Left ventricle myocardium inferior (tissue), 1 donor: ENCODE data around the gene IGF2R. TPM values are rescaled to one million over a fixed set of nuclear protein-coding genes. Genes with fewer than 3 reads are reported as not detected.
A peak's percentile ranks its signal among the peaks of the same experiment; 100 is the strongest.

Experiments
- DNase-seq: peaks from one replicate; pipeline ENCODE4 v3.0.0-alpha.2; 2020
- H3K27ac ChIP-seq: fragments of 200-600 bp; replicated peaks from 2 replicates; pipeline ENCODE4 v1.8.0; 2021
- H3K27me3 ChIP-seq: fragments of 200-600 bp; 2 replicates; pipeline ENCODE4 v1.8.0; 2021; ENCODE audit warnings: low read depth
- H3K36me3 ChIP-seq: fragments of 200-600 bp; 2 replicates; pipeline ENCODE4 v1.8.0; 2021
- H3K4me1 ChIP-seq: fragments of 200-600 bp; 2 replicates; pipeline ENCODE4 v1.8.0; 2021
- H3K4me3 ChIP-seq: fragments of 200-600 bp; 2 replicates; pipeline ENCODE4 v1.8.0; 2021; ENCODE audit warnings: mild to moderate bottlenecking, moderate library complexity
- H3K9me3 ChIP-seq: fragments of 200-600 bp; replicated peaks from 2 replicates; pipeline ENCODE4 v1.8.0; 2021
- CTCF ChIP-seq: fragments of 200-600 bp; IDR thresholded peaks from 2 replicates; pipeline ENCODE4 v1.8.0; 2021; ENCODE audit warnings: antibody characterized with exemption, mild to moderate bottlenecking, borderline replicate concordance
- intact Hi-C: fragments of 100-400 bp; cut with micrococcal nuclease; formaldehyde crosslinking; loops from one replicate; pipeline ENCODE4 v1.11.0; 2022
- total RNA-seq: library from RNA; stranded (reverse); fragmentation: NEBNext Ultra II Directional; extraction: Animal tissue kit (Norgen Biotek cat#: 25700); gene quantifications from one replicate; pipeline ENCODE4 v1.2.1, GENCODE V29; 2021
- donor health status: DM: no; HTN: yes; CAD: no; lungs with severe emphysema.

The IGF2R gene
- total RNA-seq, 1 donor from 2014 or later = 66.8 TPM

GRCh38 chr6:159973406-159973805 is 4.5 kb downstream of the IGF2R start:
- intact Hi-C loops = no loop called here
- no peaks in the 10 kb centered on the region for H3K9me3 ChIP-seq
- H3K27me3 ChIP-seq = no peaks in the 10 kb centered on the region
- no peak for DNase-seq
- H3K4me1 ChIP-seq = peaks cover 88% of the 10 kb centered on the region
- no peaks in the 10 kb centered on the region for H3K36me3 ChIP-seq
- H3K4me3 ChIP-seq = no peak overlapping the region
- TF ChIP-seq CTCF = no peak
- peak overlapping the region; percentile 93 for H3K27ac ChIP-seq

GRCh38 chr6:159973951-159974350 is 5.1 kb downstream of the IGF2R start:
- no peaks in the 10 kb centered on the region for H3K9me3 ChIP-seq
- peaks cover 90% of the 10 kb centered on the region for H3K4me1 ChIP-seq
- intact Hi-C loops = no loop called here
- TF ChIP-seq CTCF = no peak
- H3K27ac ChIP-seq = peak overlapping the region; percentile 93
- H3K4me3 ChIP-seq = no peak overlapping the region
- no peaks in the 10 kb centered on the region for H3K27me3 ChIP-seq
- H3K36me3 ChIP-seq = no peaks in the 10 kb centered on the region
- no peak for DNase-seq

- H3K27ac ChIP-seq = peak overlapping the region; percentile 93
- H3K36me3 ChIP-seq = no peaks in the 10 kb centered on the region
- H3K27me3 ChIP-seq = no peaks in the 10 kb centered on the region
- no peak for TF ChIP-seq CTCF
- intact Hi-C loops = no loop called here
- no peaks in the 10 kb centered on the region for H3K9me3 ChIP-seq
- no peak overlapping the region for H3K4me3 ChIP-seq
- no peak for DNase-seq
- peaks cover 100% of the 10 kb centered on the region for H3K4me1 ChIP-seq
These were observed 6.0 kb downstream of the IGF2R start for GRCh38 chr6:159974932-159975331.

GRCh38 chr6:159976686-159977254 is 7.9 kb downstream of the IGF2R start:
- no peak for DNase-seq
- intact Hi-C loops = no loop called here
- H3K9me3 ChIP-seq = no peaks in the 10 kb centered on the region
- peak overlapping the region; percentile 82 for H3K27ac ChIP-seq
- no peaks in the 10 kb centered on the region for H3K27me3 ChIP-seq
- H3K36me3 ChIP-seq = no peaks in the 10 kb centered on the region
- H3K4me3 ChIP-seq = peak overlapping the region; percentile 35
- TF ChIP-seq CTCF = no peak
- H3K4me1 ChIP-seq = peaks cover 99% of the 10 kb centered on the region

- no peaks in the 10 kb centered on the region for H3K9me3 ChIP-seq
- H3K36me3 ChIP-seq = no peaks in the 10 kb centered on the region
- peak; percentile 76 for DNase-seq
- H3K27me3 ChIP-seq = no peaks in the 10 kb centered on the region
- H3K27ac ChIP-seq = peak overlapping the region; percentile 82
- H3K4me3 ChIP-seq = peak overlapping the region; percentile 35
- intact Hi-C loops = no loop called here
- TF ChIP-seq CTCF = no peak
- peaks cover 99% of the 10 kb centered on the region for H3K4me1 ChIP-seq
These were observed 8.5 kb downstream of the IGF2R start for GRCh38 chr6:159977255-159977903.
